Cardiac septum (tissue), 1 donor: ENCODE data around the gene CSF3R. TPM values are rescaled to one million over a fixed set of nuclear protein-coding genes. Genes with fewer than 3 reads are reported as not detected.
"Not testable (repeated sequence)": the region's sequence is repeated elsewhere in the genome, so short reads cannot be mapped to it uniquely, and the experiment has no call there.

Source experiments
- DNase-seq: peaks from one replicate; pipeline ENCODE4 v3.0.0-alpha.2; 2020; ENCODE audit warnings: low spot score
- intact Hi-C: fragments of 100-400 bp; cut with DNase I; formaldehyde crosslinking; loops from one replicate; pipeline ENCODE4 v1.14.0; 2022
- total RNA-seq: library from RNA; stranded (reverse); fragmentation: NEBNext Ultra II Directional; extraction: Animal tissue kit (Norgen Biotek cat#: 25700); gene quantifications from one replicate; pipeline ENCODE4 v1.2.1, GENCODE V29; 2021
- donor health status: DM: no; HTN: no; CAD: no.

Gene CSF3R
- total RNA-seq, 1 donor from 2014 or later: 11.8 TPM

GRCh38 chr1:36487906-36488305 is 5.2 kb upstream of the CSF3R start:
- DNase-seq: no peak
- intact Hi-C loops: no loop called here

DNA sequence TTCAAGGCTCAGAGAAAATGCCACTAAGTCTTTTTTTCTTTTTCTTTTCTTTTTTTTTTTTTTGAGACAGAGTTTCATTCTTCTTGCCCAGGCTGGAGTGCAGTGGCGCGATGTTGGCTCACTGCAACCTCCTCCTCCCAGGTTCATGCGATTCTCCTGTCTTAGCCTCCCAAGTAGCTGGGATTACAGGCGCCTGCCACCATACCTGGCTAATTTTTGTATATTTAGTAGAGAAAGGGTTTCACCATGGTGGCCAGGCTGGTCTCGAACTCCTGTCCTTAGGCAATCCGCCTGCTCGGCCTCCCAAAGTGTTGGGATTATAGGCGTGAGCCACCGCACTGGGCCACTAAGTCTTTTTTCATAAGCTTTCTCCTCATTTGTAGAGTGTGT is 4.6 kb upstream of the CSF3R start:
- intact Hi-C loops, DNase-seq: not testable (repeated sequence)

- peak; percentile 94 for DNase-seq
- intact Hi-C loops: no loop called here
Measured at GRCh38 chr1:36486439-36487335, 4.0 kb upstream of the CSF3R start.

DNA sequence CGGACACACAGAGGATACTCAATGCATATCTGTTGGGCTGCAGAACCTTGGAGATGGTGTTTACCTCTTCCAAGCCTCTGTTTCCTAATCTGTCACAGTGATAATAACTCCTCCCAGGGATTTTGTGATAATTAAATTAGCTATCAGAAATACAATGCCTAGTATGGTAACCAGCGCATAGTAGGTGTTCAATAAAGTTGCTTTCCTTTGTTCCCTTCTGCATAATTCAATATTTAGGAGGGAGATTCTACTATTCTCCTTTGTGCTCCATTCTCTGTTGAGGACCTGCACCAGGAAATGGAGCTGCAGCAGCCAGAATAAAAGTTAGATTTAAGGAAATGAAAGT is 3.4 kb upstream of the CSF3R start:
- DNase-seq: no peak
- intact Hi-C loops: no loop called here

- intact Hi-C loops: no loop called here
- DNase-seq: no peak
Measured at GRCh38 chr1:36484099-36484498, 1.4 kb upstream of the CSF3R start.

DNA sequence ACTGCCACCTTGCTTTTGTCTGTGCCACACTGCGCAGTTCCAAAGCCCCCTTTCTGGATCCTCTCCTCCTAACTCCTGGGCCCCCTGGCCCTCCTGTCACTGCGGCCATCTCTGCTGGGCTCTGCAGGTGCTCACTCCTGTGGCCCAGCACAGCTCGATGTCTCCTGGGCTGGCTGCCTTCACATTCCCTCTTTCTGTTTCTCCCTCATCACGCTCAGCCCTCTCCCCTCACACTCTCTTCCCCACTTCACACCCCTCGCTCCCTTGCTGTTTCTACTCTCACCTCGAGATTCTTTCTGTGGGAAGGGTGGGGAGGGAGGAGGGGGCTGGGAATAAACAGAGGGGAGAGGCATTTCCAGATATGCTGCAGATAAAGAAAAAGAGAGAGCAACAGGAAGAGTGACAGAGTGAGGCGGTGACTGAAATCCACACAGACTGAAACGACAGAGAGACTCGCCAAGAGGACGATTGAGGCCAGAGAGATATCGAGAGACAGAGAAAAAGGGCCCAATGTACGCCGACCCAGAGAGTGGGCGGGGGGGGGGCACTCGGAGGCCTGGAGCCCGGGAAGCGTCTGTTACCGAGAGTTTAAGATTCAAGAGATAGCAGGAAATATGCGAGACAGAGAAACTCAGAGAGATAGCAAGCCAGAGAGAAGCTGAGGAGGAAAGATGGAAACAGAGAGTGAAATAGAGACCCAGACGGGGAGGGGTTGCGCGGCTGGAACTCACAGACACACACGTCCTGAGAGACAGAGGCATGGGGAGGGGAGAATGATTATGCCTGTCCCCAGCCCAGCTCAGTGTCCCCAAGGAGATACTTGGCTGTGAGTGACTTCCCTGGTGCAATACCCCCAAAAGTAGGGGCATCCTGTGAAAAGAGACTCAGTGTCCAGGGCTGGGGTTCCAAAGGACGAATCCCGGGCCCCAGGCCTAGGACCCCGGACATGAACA is 666 bp downstream of the CSF3R start:
- intact Hi-C loops: no loop called here
- no peak for DNase-seq

DNA sequence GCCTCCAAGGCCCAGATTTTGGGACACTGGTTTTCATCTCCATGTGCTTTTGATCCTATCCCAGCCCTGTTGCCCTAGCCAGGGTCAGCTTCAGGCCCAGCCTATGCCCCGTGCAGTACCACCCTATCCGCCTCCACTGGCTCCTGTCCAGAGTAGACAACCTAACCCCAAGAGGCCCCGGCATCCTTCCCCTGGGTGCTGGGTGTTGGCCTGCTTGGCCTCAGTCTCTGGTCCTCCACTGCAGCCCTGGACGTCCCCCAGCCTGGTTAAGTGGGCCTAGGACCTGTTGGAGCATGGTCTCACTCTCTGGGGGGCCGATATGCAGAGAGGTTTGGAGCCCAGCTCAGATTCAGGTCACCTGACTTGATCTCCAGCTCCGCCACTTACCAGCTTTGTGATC is 1.6 kb downstream of the CSF3R start:
- DNase-seq: no peak
- intact Hi-C loops: no loop called here

GRCh38 chr1:36480161-36480560 is 2.6 kb downstream of the CSF3R start:
- intact Hi-C loops: no loop called here
- DNase-seq: no peak

- no peak for DNase-seq
- intact Hi-C loops: no loop called here
Measured at GRCh38 chr1:36479505-36480051, 3.1 kb downstream of the CSF3R start.

- DNase-seq, intact Hi-C loops: not testable (repeated sequence)
Measured at GRCh38 chr1:36477615-36478014, 5.1 kb downstream of the CSF3R start.

GRCh38 chr1:36476945-36477344 is 5.8 kb downstream of the CSF3R start:
- no peak for DNase-seq
- intact Hi-C loops: no loop called here

- DNase-seq: no peak
- intact Hi-C loops: no loop called here
Measured at GRCh38 chr1:36475910-36476604, 6.7 kb downstream of the CSF3R start.

GRCh38 chr1:36475341-36475740 is 7.4 kb downstream of the CSF3R start:
- intact Hi-C loops: no loop called here
- no peak for DNase-seq

DNA sequence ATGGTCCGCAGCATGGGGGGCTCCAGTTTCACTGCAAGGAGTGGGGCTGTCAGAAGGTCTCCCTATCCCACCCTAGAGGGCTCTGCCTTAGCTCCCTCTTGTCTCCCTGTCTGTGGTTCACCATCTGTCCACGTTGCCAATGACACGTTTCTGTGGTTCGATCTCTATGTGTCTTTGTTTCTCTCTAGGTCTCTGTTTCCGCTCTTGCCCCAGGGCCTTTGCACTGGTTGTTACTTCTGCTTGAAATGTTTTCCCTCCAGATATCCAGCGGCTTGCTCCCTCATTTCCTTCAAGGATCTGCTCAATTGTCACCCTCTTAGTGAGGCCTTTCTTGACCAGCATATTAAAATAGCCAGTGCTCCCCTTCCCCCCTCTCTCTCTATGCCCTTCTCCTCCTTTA is 10.1 kb downstream of the CSF3R start:
- DNase-seq: no peak
- intact Hi-C loops: no loop called here

GRCh38 chr1:36471830-36472641 is 10.7 kb downstream of the CSF3R start:
- DNase-seq: no peak
- intact Hi-C loops: no loop called here

DNA sequence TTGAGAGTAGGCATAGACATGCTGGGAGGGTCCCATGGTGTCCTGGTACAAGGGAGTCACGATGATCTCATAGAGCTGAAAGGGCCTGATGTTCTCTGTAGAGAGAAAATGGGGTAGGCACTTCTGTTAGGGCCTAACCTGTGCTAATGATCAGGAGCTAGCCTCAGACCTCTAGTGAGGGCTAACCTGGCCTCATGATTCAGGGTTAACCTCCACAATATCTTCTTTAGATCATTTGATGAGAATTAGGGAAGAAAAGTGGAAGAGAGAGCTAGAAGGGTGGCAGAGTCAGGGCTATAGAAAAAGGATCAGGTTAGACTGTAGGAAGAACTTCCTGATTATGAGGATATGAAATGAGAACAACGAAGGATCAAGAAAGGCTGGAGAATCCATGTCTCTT is 13.6 kb downstream of the CSF3R start:
- intact Hi-C loops: no loop called here
- no peak for DNase-seq

DNA sequence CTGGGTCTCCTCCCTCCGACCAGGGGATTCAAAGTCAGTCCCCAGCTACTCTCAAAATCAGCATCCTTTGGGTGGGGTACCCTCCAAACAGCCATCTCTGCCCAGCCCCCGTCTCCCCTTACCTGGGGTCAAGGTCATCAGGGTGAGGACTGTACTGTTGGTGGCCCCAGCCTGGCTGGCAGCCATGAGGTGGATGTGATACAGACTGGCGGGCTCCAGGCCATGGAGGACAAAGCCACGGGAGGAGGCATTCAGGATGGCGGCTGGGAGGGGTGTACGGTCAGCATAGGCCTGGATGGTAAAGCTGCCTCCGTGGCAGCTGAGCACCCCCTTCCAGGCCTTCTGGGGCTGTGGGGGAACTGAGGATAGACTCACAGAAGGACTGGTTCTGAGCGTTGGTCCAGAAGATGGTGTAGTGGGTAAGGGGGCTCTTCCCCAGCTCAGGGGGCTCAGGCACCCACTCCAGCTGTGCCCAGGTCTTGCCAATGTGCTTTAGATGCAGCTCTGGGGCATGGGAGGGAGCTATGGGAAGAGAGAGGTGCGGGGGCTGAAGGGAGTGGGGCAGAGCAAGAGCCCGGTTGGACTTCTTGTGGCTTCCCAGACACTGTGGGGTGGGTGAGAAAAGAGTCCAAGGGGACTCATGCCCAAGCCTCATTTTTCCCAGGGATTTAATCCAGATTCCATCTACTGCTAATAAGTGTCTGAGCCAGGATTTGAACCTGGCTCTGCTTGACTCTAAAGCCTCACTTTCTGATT is 14.8 kb downstream of the CSF3R start:
- DNase-seq: no peak
- intact Hi-C loops: no loop called here

- intact Hi-C loops: no loop called here
- DNase-seq: no peak
Measured at GRCh38 chr1:36467027-36467410, 15.7 kb downstream of the CSF3R start.
